NB4 (cell line): ENCODE results near the gene CASP10.
A peak's percentile ranks its signal among the peaks of the same experiment; 100 is the strongest.
"Not testable (repeated sequence)": the region's sequence is repeated elsewhere in the genome, so short reads cannot be mapped to it uniquely, and the experiment has no call there.

Experiments
- DNase-seq: peaks from one replicate; pipeline ENCODE4 v3.0.0; 2010; ENCODE audit warnings: low read depth
- H3K4me3 ChIP-seq: one replicate; pipeline ENCODE4 v1.5.1; 2011; ENCODE audit warnings: mild to moderate bottlenecking, low read depth, low read length, moderate library complexity
- CTCF ChIP-seq: IDR thresholded peaks from one replicate; pipeline ENCODE4 v1.5.1; 2012; ENCODE audit warnings: low read depth, low read length
- MAX ChIP-seq: IDR thresholded peaks from 2 replicates; pipeline ENCODE4 v1.6.1; 2011; ENCODE audit warnings: low read depth, low read length
- MYC ChIP-seq: IDR thresholded peaks from 2 replicates; pipeline ENCODE4 v1.6.1; 2011; ENCODE audit warnings: low read depth, low read length
- POLR2A ChIP-seq: IDR thresholded peaks from 2 replicates; pipeline ENCODE4 v1.6.1; 2011; ENCODE audit warnings: mild to moderate bottlenecking; ENCODE audit not compliant: insufficient read length; ENCODE audit errors: extremely low read depth

CASP10 gene

GRCh38 chr2:201182650-201183364, at the start of gene CASP10:
CASP10 (plus strand) TSS chr2:201183141; CDS start chr2:201185778, 2,637 bp downstream.
- H3K4me3 ChIP-seq: peak within 1 kb of the TSS; percentile 78
- DNase-seq: peak; percentile 87
- TF ChIP-seq CTCF (peak; percentile 73), MAX (no peak), MYC (no peak), POLR2A (peak; percentile 40)

- no peak for DNase-seq
- H3K4me3 ChIP-seq: no peak overlapping the region
- TF ChIP-seq CTCF (no peak), MYC (no peak), MAX (no peak), POLR2A (no peak)
Measured at GRCh38 chr2:201135386-201135785, 47.6 kb upstream of the CASP10 start.

- DNase-seq: no peak
- no peak for TF ChIP-seq CTCF
- no peak for TF ChIP-seq MAX
- no peak for TF ChIP-seq MYC
- no peak for TF ChIP-seq POLR2A
- H3K4me3 ChIP-seq: no peak overlapping the region
Measured at GRCh38 chr2:201136889-201137321, 46.0 kb upstream of the CASP10 start.

- TF ChIP-seq MAX (no peak), MYC (no peak), POLR2A (no peak), CTCF (no peak)
- no peak for DNase-seq
- H3K4me3 ChIP-seq: no peak overlapping the region
Measured at GRCh38 chr2:201137505-201138400, 45.2 kb upstream of the CASP10 start.

GRCh38 chr2:201138401-201138970, 44.5 kb upstream of the CASP10 start:
- TF ChIP-seq CTCF: no peak
- no peak for TF ChIP-seq MYC
- no peak for TF ChIP-seq POLR2A
- TF ChIP-seq MAX: no peak
- no peak overlapping the region for H3K4me3 ChIP-seq
- no peak for DNase-seq

- not testable (repeated sequence) for DNase-seq, H3K4me3 ChIP-seq
Measured at GRCh38 chr2:201138986-201139781, 43.8 kb upstream of the CASP10 start.
